GM12891 (cell line): ENCODE results near the gene HYAL3.

Source experiments
- PAX5 ChIP-seq: IDR thresholded peaks from 2 replicates; pipeline ENCODE4 v1.6.1; 2011; ENCODE audit warnings: low read length, moderate library complexity, mild to moderate bottlenecking; ENCODE audit not compliant: insufficient read depth, severe bottlenecking
- POLR2A ChIP-seq: IDR thresholded peaks from 2 replicates; pipeline ENCODE4 v1.6.1; 2011; ENCODE audit warnings: low read depth, low read length, control low read depth
- POLR2AphosphoS5 ChIP-seq: IDR thresholded peaks from 2 replicates; pipeline ENCODE4 v1.6.1; 2011; ENCODE audit warnings: low read depth, low read length, control low read depth
- SPI1 ChIP-seq: IDR thresholded peaks from 2 replicates; pipeline ENCODE4 v1.6.1; 2011; ENCODE audit warnings: low read depth, low read length, control low read depth
- TAF1 ChIP-seq: IDR thresholded peaks from 2 replicates; pipeline ENCODE4 v1.6.1; 2011; ENCODE audit warnings: low read depth, low read length, control low read depth

- TF ChIP-seq POLR2A: no peak
- no peak for TF ChIP-seq POLR2AphosphoS5
- TF ChIP-seq SPI1: no peak
- TF ChIP-seq TAF1: no peak
- no peak for TF ChIP-seq PAX5
Measured at GRCh38 chr3:50295553-50296431, 3.4 kb downstream of the HYAL3 start.
